Hepatocyte (in vitro differentiated cells): ENCODE results near the gene HPS3. TPM values are rescaled to one million over a fixed set of nuclear protein-coding genes. Genes with fewer than 3 reads are reported as not detected.

Experiments used
- DNase-seq: peaks from one replicate; pipeline ENCODE4 v3.0.0-alpha.2; 2016; ENCODE audit warnings: low spot score
- H2AFZ ChIP-seq: fragments of 200-600 bp; sonication (generic); 2 replicates; pipeline ENCODE4 v1.6.0; 2016; ENCODE audit warnings: antibody characterized with exemption, mild to moderate bottlenecking
- H3K27ac ChIP-seq: fragments of 200-600 bp; sonication (generic); 2 replicates; pipeline ENCODE4 v1.5.1; 2016; ENCODE audit warnings: mild to moderate bottlenecking
- H3K27me3 ChIP-seq: fragments of 200-600 bp; sonication (generic); 2 replicates; pipeline ENCODE4 v1.6.1; 2016
- H3K36me3 ChIP-seq: fragments of 200-600 bp; sonication (generic); replicated peaks from 2 replicates; pipeline ENCODE4 v1.5.1; 2016; ENCODE audit warnings: low read depth; ENCODE audit not compliant: insufficient read depth
- H3K4me1 ChIP-seq: fragments of 200-600 bp; sonication (generic); 2 replicates; pipeline ENCODE4 v1.5.1; 2016; ENCODE audit warnings: mild to moderate bottlenecking, moderate library complexity; ENCODE audit not compliant: insufficient read depth
- H3K4me2 ChIP-seq: fragments of 200-600 bp; sonication (generic); 2 replicates; pipeline ENCODE4 v1.6.0; 2016
- H3K4me3 ChIP-seq: fragments of 200-600 bp; sonication (generic); 2 replicates; pipeline ENCODE4 v1.5.1; 2016; ENCODE audit warnings: mild to moderate bottlenecking
- H3K79me2 ChIP-seq: fragments of 200-600 bp; sonication (generic); 2 replicates; pipeline ENCODE4 v1.6.0; 2017; ENCODE audit warnings: mild to moderate bottlenecking
- H3K9me2 ChIP-seq: fragments of 200-600 bp; sonication (generic); replicated peaks from 2 replicates; pipeline ENCODE4 v1.6.0; 2017; ENCODE audit warnings: mild to moderate bottlenecking; ENCODE audit not compliant: insufficient read depth
- H3K9me3 ChIP-seq: fragments of 200-600 bp; sonication (generic); 2 replicates; pipeline ENCODE4 v1.5.1; 2016; ENCODE audit warnings: low read depth, mild to moderate bottlenecking
- H4K20me1 ChIP-seq: fragments of 200-600 bp; sonication (generic); 2 replicates; pipeline ENCODE4 v1.6.0; 2016; ENCODE audit warnings: mild to moderate bottlenecking; ENCODE audit not compliant: insufficient read depth, poor library complexity, severe bottlenecking
- CTCF ChIP-seq: fragments of 200-600 bp; sonication (generic); IDR thresholded peaks from 2 replicates; pipeline ENCODE4 v1.5.1; 2016; ENCODE audit warnings: antibody characterized with exemption, mild to moderate bottlenecking; ENCODE audit not compliant: poor library complexity
- EZH2 ChIP-seq: fragments of 200-600 bp; sonication (generic); IDR thresholded peaks from 2 replicates; pipeline ENCODE4 v1.6.1; 2016; ENCODE audit warnings: antibody characterized with exemption, mild to moderate bottlenecking, borderline replicate concordance
- EZH2phosphoT487 ChIP-seq: fragments of 200-600 bp; sonication (generic); IDR thresholded peaks from one replicate; pipeline ENCODE4 v1.6.1; 2018; ENCODE audit warnings: antibody characterized with exemption, mild to moderate bottlenecking, low read depth, moderate library complexity; ENCODE audit not compliant: unreplicated experiment, severe bottlenecking
- WGBS: methylation state at CpG from one replicate; pipeline ENCODE4 v1.1.6; 2016; ENCODE audit warnings: low lambda C conversion rate; ENCODE audit errors: missing lambda C conversion rate; 5-methylcytosine and 5-hydroxymethylcytosine counted together
- polyA plus RNA-seq: library from polyadenylated mRNA; unstranded; fragments of >200 nt; fragmentation: Nextera tagmentation; extraction: Ambion mirVana; gene quantifications from 2 replicates; pipeline ENCODE4 v1.2.1, GENCODE V29; 2016
- total RNA-seq: library from RNA; depleted of rRNA; stranded (reverse); fragments of >200 nt; gene quantifications from 2 replicates; pipeline ENCODE4 v1.2.3, GENCODE V29; 2014

The HPS3 gene
- total and polyA plus RNA-seq, 2 experiments from 2014 or later: 14.1 to 24.2 TPM

- no peak overlapping the region for H2AFZ ChIP-seq
- no peak for TF ChIP-seq EZH2phosphoT487
- TF ChIP-seq EZH2: no peak
- TF ChIP-seq CTCF: no peak
- no peaks in the 10 kb centered on the region for H3K4me1 ChIP-seq
- WGBS: 78% methylated on average over 1 of the region's 1 CpG
- DNase-seq: no peak
- H3K27ac ChIP-seq: no peak overlapping the region
- no peak overlapping the region for H3K4me2 ChIP-seq
- H3K27me3 ChIP-seq: no peaks in the 10 kb centered on the region
- H3K79me2 ChIP-seq: no peaks in the 10 kb centered on the region
- H3K9me2 ChIP-seq: no peaks in the 10 kb centered on the region
- H3K9me3 ChIP-seq: no peaks in the 10 kb centered on the region
- no peak overlapping the region for H3K4me3 ChIP-seq
- no peaks in the 10 kb centered on the region for H3K36me3 ChIP-seq
- no peaks in the 10 kb centered on the region for H4K20me1 ChIP-seq
These were observed 33.6 kb downstream of the HPS3 start for GRCh38 chr3:149163066-149163465.

GRCh38 chr3:149167898-149168297 lies 38.5 kb downstream of the HPS3 start:
- H3K9me3 ChIP-seq: no peaks in the 10 kb centered on the region
- no peak overlapping the region for H3K4me2 ChIP-seq
- H3K4me3 ChIP-seq: no peak overlapping the region
- H3K79me2 ChIP-seq: no peaks in the 10 kb centered on the region
- WGBS: 81% methylated on average over 2 of the region's 2 CpGs
- H3K27me3 ChIP-seq: no peaks in the 10 kb centered on the region
- H3K9me2 ChIP-seq: no peaks in the 10 kb centered on the region
- no peak for DNase-seq
- H2AFZ ChIP-seq: no peak overlapping the region
- H4K20me1 ChIP-seq: no peaks in the 10 kb centered on the region
- no peaks in the 10 kb centered on the region for H3K36me3 ChIP-seq
- H3K4me1 ChIP-seq: no peaks in the 10 kb centered on the region
- TF ChIP-seq EZH2: no peak
- TF ChIP-seq CTCF: no peak
- TF ChIP-seq EZH2phosphoT487: no peak
- no peak overlapping the region for H3K27ac ChIP-seq

- Histone ChIP-seq H3K79me2 (no peaks in the 10 kb centered on the region), H3K4me1 (no peaks in the 10 kb centered on the region), H3K4me2 (no peak overlapping the region), H3K9me2 (no peaks in the 10 kb centered on the region), H3K27ac (no peak overlapping the region), H3K36me3 (no peaks in the 10 kb centered on the region), H3K4me3 (no peak overlapping the region), H4K20me1 (no peaks in the 10 kb centered on the region), H3K27me3 (no peaks in the 10 kb centered on the region), H2AFZ (no peak overlapping the region), H3K9me3 (no peaks in the 10 kb centered on the region)
- WGBS: 97% methylated on average over 7 of the region's 7 CpGs
- TF ChIP-seq EZH2phosphoT487 (no peak), CTCF (no peak), EZH2 (no peak)
- DNase-seq: no peak
These were observed 41.2 kb downstream of the HPS3 start for GRCh38 chr3:149170672-149171071.

GRCh38 chr3:149174901-149175300 lies 45.5 kb downstream of the HPS3 start:
- Histone ChIP-seq H4K20me1 (no peaks in the 10 kb centered on the region), H3K36me3 (no peaks in the 10 kb centered on the region), H3K79me2 (no peaks in the 10 kb centered on the region), H3K27ac (no peak overlapping the region), H3K4me3 (no peak overlapping the region), H3K4me1 (no peaks in the 10 kb centered on the region), H3K4me2 (no peak overlapping the region), H3K27me3 (no peaks in the 10 kb centered on the region), H2AFZ (no peak overlapping the region), H3K9me2 (no peaks in the 10 kb centered on the region), H3K9me3 (no peaks in the 10 kb centered on the region)
- WGBS: 88% methylated on average over 3 of the region's 3 CpGs
- TF ChIP-seq EZH2 (no peak), EZH2phosphoT487 (no peak), CTCF (no peak)
- DNase-seq: no peak
